GM21423 (cell line): ENCODE data around the gene POLRMT.

ENCODE experiments used
- ATAC-seq: cut with Tn5 transposase; IDR thresholded peaks from one replicate; pipeline ENCODE4 v1.9.1; 2021; ENCODE audit warnings: mild to moderate bottlenecking, moderate library complexity; ENCODE audit not compliant: unreplicated experiment

The POLRMT gene

GRCh38 chr19:582497-583197, 50.7 kb downstream of the POLRMT start:
- no peak for ATAC-seq

DNA sequence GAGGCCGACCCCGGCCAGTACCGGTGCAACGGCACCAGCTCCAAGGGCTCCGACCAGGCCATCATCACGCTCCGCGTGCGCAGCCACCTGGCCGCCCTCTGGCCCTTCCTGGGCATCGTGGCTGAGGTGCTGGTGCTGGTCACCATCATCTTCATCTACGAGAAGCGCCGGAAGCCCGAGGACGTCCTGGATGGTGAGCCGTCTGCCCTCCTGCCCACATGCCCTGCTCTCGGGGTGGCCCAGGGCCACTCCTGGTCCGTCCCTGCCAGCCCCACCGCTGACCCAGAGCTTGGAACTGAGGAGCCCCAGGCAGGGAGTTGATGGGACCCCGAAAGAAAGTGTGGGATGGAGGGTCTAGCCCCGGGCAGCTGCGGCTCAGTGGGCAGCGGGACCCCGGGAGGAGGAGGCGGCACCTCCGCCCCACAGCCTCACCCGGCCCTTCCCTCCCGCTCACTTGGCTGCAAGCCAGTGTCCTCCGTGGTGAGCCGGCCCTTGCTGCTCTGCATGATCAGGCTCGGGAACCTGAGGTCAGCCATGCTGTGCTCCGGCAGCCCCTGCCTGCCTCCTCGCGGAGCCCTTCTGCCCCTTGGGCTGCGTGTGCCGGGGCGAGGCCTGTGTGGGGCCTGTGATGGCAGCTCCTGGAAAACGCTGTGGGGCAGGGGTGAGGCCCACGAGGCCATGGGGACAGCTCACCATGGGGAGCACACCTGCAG, 51.8 kb downstream of the POLRMT start:
- ATAC-seq = no peak

GRCh38 chr19:580274-580835, 53.0 kb downstream of the POLRMT start:
- ATAC-seq = no peak

DNA sequence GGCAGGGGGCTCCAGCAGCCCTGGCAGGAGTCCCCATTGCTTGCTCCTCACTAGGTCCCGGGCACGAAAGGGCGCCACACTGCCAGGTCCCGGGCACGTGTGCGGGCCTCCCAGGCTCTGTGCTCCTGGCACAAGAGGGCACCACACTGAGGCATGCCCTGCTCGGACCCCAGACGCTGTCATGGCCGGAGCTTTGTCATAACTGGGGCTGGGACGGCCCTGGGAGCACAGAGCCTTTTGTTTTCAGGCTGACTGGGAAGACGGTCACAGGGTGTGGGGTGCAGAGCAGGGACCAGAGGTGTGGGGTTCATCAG, 53.5 kb downstream of the POLRMT start:
- no peak for ATAC-seq

DNA sequence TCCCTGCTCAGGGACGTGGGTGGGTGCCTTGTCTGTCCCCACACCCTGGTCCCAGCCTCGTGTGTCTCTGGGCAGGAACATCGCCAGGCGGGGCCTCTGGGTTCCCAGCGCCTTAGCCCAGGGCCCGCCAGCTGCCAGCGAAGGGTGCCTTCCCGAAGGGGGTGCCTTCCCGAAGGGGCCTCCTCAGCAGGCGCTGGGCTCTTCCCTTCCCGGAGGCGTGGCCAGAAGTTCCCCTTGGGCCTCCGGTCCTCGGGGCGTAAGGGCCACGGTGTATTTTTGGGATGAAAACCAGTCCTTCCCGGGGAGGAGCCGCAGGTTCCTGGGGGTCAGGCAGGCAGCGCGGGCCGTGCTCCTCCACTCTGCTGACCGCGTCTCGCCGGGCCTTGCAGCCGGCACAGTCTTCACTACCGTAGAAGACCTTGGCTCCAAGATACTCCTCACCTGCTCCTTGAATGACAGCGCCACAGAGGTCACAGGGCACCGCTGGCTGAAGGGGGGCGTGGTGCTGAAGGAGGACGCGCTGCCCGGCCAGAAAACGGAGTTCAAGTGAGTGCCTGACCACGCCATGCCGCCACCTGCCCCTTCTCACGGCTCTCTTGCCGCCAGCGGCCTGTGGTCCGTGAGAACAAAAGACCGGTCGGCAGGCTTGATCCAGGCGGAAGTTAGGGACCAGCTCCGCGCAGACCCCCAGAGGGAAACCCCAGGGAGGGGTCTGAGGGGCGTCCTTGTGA, 54.1 kb downstream of the POLRMT start:
- no peak for ATAC-seq

DNA sequence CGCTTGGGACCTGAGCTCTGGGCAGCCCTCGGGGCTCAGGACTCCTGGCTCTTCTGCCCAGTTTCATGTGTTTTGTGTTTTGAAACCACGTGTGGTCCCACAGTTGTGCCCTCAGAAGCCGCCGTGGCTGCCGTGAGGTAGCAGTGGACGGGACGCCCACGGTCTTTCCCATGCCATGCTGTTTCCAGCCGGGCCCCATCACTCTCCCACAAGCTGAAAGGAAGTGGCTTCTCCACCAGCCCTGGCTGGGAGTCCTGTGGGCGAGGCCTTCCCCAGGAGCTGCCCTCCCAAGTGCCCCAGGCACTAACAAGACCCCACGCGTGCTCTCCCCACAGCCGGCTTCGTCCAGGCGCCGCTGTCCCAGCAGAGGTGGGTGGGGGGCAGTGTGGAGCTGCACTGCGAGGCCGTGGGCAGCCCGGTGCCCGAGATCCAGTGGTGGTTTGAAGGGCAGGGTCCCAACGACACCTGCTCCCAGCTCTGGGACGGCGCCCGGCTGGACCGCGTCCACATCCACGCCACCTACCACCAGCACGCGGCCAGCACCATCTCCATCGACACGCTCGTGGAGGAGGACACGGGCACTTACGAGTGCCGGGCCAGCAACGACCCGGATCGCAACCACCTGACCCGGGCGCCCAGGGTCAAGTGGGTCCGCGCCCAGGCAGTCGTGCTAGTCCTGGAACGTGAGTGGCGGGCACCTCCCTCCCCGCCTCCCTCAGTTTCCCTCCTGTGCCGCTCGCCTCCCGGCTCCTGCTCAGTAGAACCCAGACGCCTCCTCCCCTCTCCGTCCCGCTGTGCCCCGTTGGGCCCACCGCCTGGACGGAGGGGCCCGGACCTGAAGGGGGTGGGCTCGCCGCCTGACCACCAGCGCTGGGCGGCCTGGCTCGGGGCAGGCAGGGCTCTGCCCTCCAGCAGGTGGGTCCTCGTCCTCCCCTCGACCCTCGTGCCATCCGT, 55.6 kb downstream of the POLRMT start:
- ATAC-seq = no peak

DNA sequence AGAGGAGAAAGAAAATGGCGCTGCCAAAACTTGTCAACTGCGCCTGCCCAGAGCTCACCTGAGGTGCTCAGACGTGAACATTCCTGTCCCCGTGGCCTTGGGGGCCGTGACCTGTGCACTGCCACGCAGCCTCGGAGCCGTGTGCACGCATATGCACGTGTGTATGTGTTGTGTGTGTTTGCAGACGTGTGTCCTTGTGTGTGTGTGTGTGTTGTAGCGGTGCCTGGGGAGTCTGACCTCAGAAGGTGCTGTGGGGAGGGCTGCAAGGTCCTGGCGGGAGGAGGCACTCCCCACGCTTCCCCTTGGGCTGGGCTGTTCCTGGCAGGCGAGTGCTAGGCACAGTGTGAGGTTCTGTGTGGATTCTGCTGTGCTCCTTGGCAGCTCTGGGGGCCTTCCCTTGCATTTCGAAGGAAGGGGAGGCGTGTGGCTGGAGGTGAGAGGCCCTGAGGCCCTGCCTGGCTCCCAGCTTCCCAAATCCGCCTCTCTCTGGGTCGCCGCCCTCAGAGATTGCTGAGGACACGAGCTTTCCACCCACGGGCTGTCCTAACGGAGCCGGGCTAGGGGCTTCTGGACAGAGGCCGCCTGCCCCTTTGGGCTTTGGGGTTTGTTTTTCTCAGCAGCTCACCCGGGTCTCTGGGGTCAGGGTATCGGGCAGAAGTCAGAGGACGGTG, 56.4 kb downstream of the POLRMT start:
- ATAC-seq = no peak

GRCh38 chr19:575527-576506, 57.5 kb downstream of the POLRMT start:
- ATAC-seq = no peak

DNA sequence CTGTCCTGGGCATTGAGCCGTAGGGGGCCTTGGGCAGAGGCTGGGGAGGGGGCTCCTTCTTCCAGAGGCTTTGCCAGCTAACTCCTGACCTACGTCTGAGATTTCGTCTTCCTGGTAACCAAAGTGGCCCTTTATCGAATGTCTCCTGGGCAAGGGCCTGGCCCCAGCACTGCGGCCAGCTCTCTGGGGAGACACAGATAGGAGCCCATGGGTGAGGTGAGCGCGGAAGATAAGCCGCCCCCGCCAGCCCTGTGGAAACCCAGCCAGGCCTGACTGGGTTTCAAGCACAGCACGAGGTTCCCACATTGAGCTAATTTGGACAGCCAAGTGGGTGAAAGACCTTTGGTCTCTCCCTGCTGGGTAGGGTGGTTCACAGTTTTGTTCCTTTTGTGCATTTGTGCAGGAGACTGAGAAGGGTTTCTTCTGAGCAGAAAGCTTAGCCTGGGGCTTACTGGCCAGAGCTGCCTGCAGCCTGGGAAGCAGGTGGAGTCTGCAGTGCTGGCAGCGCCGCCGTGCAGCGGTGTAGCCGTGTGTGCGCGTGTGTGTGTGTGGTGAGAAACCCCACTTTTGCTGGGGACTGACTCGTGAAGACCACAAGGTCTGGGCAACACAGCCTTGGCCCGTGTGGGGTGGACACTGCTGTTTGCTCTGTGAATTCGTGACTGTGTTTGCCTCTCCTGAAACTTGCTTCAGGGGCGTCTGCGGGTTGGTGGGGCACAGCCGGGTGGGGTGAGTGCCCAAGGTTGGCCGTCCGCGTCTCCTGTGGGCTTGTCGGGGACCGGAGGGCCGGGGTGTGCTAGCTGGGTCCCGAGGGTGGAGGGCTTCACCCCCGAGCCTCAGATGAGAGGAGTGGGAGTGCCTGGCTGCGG, 58.4 kb downstream of the POLRMT start:
- ATAC-seq = no peak

- no peak for ATAC-seq
Measured at GRCh38 chr19:573519-573825, 59.9 kb downstream of the POLRMT start.

DNA sequence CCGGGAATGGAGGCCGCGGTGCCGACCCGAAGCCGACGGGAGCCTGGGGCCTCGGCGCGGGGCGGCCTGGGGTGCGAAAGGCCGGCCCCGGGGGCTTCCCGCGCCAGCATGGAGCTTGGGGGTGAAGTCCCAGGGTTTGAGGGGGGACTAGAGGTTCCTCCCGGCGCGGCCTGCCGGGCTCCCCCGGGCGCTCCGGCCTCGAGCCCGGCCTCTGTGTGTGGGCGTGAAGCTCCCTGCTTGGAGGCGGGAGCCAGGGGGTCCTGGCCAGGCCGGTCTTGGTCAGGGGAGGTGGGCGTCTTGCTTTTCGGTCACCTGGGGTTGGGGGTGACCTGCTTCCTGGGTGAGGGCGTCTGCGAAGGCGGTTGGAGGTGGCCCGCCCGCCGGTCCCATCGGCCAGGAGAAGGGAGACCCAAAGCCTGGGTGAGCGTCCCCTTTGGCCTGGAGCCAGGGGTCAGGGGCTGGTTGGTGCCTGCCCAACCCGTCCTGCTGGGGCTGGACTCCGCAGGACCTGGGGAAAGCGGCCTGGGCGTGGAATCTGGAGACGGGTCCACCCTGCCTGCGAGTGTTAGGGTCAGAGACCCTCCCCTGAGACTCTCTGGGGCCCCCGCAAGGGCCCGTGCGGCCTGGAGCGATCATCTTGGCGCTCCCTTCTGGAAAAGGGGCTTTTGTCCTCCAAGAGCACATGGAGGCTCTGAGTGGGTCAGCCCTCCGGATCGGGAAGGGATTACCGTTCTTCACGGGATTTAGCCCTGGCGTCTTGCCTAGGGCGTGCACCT, 60.4 kb downstream of the POLRMT start:
- peak; percentile 5 for ATAC-seq

DNA sequence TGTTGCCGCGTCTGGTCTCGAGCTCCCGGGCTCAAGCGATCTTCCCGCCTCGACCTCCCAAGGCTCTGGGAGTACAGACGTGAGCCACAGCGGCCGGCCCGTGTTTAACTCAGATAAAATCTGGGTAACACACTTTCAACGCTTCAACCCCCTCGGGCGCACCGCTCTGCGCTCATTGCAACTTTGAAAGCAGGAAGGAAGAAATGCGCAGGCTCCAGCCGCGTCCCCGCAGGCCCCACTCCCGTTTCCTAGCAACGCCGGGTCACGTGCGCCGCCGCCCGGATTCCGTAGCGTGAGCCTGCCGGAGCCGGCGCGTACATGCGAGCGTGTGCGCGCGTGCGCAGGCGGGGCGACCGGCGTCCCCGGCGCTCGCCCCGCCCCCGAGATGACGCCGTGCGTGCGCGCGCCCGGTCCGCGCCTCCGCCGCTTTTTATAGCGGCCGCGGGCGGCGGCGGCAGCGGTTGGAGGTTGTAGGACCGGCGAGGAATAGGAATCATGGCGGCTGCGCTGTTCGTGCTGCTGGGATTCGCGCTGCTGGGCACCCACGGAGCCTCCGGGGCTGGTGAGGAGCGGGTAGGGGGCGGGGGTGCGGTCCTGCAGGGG, 61.1 kb downstream of the POLRMT start, which contains the start of gene BSG:
TSS of gene BSG (plus strand) at position 457 of the 603 bp plus-strand sequence. CDS start at position 496, 39 bp downstream.
- peak; percentile 70 for ATAC-seq

GRCh38 chr19:571566-571974, 61.8 kb downstream of the POLRMT start:
- no peak for ATAC-seq

DNA sequence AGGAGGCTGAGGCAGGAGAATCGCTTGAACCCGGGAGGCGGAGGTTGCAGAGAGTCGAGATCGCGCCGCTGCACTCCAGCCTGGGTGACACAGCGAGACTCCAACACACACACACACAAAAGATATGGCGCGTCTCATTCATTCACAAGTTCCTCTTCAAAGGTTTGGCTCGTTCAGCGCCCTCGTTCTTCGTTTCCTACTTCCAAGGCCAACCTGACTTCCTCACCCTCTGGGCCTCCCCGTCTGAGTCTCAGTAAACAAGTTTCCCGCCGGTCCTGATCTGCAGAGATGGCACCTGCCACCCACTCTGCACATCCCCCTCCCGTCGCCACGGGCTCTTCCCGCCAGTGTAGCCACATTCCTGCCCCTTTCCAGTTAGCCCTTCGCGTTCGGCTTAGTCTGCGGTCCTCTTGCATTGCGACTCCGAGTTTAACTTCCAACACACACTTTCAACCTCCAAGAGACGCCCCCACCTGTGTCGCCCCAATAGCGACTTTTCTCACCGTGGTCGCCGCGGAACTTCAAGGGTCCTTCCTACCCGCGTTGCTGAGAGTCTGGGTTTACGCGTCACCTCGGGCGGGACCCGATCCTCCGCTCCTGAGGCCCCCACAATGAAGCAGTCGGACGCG, 62.3 kb downstream of the POLRMT start:
- no peak for ATAC-seq

- no peak for ATAC-seq
Measured at GRCh38 chr19:570251-570686, 63.1 kb downstream of the POLRMT start.

DNA sequence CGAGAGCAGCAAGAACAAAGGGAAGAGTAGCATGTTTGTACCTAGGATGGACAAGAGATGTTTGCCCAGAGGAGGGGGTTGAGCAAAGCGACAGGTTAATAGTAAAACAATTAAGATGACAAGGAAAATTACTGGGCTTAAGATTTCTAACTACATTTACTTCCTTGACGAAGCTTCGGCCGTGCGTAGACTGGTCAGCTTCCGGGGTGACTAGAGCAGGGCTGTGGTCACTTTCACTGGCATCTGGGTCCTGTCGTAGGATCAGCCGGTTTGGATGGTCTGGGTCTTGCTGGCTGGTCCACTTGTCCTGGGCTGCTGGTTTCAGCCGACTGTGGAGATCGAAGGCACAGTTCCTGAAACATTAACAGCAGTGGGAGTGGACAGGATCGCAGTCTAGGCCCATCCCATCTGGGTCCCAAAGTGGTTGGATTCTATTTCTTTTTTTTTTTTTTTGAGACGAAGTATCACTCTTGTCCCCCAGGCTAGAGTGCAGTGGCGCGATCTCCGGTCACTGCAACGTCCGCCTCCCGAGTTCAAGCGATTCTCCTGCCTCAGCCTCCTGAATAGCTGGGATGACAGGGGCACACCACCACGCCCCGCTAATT, 65.9 kb downstream of the POLRMT start:
- ATAC-seq = no peak
